SKM-1 (cell line): ENCODE results near the gene PARVA.
A peak's percentile ranks its signal among the peaks of the same experiment; 100 is the strongest.
"Not testable (repeated sequence)": the region's sequence is repeated elsewhere in the genome, so short reads cannot be mapped to it uniquely, and the experiment has no call there.

Experiments used
- DNase-seq: peaks from one replicate; lab custom pipeline; 2025; ENCODE audit not compliant: unreplicated experiment; lab: John Stamatoyannopoulos, UW

Gene PARVA, protein sequence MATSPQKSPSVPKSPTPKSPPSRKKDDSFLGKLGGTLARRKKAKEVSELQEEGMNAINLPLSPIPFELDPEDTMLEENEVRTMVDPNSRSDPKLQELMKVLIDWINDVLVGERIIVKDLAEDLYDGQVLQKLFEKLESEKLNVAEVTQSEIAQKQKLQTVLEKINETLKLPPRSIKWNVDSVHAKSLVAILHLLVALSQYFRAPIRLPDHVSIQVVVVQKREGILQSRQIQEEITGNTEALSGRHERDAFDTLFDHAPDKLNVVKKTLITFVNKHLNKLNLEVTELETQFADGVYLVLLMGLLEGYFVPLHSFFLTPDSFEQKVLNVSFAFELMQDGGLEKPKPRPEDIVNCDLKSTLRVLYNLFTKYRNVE

DNA sequence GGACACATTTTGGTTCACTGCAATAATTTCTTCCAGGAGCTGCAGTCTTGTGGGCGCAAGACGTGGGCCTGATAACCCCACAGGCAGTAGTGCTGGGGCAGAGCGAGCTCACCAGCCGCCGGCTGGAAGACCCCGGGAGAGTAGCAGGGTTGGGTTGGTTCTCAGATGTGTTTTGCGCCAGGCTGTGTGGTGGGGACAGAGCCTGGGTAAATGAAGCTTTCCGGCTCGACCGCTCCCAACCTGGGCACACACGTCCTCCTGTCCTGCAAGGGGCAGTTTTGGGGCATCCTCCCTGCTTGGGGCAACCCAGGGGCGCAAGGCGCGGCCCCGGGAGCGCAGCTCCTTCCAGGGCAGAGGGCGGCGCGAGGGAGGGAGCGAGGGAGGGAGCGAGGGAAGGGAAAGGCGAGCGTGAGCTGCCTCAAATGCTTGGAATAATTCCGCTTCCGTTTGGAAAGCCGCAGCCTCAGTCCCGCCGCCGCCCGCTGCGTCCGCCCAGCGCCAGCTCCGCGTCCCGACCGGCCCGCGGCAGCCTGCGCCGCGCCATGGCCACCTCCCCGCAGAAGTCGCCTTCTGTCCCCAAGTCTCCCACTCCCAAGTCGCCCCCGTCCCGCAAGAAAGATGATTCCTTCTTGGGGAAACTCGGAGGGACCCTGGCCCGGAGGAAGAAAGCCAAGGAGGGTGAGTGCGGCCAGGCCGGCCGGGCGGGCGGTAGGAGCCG, at the start of gene PARVA:
PARVA (plus strand) TSS at position 466 of the 718 bp plus-strand sequence; CDS start at position 543, 77 bp downstream.
- DNase-seq: no peak

DNA sequence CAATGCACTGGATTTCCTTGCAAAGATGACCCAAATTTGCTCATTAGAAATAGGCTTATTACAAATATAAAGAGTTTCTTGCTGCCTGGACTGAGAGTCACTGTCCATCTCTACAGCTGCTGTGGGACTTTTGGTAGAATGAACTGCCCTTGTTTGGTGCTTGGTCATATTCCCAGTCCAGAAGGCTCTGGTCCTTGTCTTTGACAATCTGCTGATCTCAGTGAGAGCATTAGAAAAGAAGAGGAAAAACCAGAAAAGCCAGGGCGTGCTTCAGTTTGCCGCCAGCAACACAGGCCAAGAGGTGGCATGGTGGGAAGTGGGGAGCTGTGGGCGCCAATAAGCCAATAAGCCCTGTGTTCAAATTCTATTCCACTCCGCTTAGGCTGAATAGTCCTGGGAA, 48.2 kb upstream of the PARVA start:
- DNase-seq: no peak

DNA sequence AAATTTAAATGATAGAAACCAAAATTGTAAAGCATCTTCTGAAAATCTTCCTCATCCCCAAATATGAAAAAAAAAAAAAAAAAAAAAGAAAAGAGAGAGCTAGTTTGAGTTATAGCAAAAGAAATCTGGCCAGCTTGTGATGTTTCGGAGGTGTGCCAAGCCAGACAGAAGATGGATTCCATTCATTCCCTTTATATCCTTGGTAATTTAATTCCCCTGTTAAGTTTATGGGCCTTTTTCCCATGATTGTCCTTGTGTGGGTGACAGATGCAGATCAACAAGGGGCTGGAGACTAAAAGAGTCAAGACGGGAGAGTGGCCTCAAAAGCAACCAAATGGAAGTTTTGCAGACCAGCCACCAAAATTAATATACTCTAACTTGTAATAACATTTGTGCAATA, 47.6 kb upstream of the PARVA start:
- DNase-seq: no peak

DNA sequence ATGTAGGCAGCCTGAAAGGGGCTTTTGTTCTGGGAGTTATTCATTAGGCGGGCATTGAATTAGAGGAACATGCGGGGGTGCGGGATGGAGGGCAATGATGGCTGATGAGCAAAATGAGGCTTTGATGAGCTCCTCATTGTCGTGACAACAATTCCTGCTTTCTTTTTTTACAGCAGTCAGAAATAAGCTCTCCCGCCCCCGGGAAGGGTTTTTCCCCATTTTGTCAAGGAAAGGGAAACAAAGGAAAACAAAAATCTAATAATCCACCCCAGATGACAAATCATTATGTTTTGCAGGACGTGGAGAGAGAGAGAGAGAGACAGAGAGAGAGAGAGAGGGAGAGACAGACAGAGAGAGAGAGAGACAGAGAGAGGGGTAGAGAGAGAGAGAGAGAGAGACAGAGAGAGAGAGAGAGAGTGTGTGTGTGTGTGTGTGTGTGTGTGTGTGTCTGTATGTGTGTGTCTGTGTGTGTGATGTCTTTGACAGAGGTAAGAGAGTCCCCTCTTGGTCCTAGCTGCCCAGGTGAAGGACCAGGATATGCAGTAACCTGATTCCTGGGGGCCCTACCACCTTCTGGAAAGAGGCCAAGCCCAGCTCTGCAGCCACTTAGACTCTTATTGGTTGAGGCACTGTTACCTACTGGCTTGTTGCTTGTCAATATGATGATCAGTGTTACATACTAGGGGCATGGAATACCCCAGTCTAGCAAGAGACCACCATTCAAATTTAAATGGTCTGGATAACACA, 46.7 kb upstream of the PARVA start:
- no peak for DNase-seq

DNA sequence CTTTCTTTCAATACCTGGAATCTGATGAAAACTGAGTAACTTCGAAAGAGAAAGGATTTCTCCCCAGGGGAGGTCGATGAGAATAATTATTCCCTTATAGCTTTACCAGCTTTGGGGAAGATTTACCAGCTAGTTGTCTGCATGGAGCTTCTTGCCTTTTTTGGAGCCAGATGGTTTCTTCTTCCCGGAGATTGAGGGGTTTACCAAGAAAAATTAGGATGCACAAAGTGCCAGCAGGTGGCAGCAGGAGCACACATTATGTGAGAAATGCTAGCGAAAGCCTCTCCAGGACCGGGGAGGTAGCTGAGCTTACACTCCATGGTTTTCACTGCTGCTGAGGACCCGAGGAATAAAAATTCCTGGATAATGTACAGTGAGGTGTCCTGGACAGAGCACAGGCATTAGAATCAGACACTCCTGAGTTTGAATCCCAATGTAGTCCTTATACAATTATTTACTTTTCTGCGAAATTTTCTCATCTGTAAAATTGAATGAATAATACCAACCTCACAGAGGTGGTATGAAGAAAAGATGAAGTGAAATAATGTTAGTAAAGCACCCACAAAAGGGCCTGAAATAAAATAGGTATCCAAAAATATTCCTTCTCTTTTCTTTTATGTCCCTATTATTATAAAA, 46.0 kb upstream of the PARVA start:
- peak; percentile 36 for DNase-seq

DNA sequence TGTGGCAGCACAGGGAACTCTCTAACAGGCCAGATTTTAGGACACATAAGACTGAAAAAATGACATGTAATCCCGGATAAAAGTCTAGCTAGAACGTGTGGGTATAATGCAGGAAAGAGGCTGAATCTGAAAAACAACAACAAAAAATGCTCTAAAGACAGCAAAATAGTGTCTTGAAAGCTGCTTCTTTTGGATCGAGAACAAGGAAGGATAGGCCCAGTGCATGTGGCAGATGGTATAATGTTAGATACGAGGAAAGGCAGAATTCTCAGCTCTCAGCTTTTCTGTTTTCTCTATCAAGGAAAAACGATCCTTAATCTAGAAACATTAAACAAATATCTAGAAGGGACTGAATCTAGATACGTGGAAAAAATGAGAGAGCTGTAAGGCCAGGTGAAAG, 33.8 kb upstream of the PARVA start:
- no peak for DNase-seq

DNA sequence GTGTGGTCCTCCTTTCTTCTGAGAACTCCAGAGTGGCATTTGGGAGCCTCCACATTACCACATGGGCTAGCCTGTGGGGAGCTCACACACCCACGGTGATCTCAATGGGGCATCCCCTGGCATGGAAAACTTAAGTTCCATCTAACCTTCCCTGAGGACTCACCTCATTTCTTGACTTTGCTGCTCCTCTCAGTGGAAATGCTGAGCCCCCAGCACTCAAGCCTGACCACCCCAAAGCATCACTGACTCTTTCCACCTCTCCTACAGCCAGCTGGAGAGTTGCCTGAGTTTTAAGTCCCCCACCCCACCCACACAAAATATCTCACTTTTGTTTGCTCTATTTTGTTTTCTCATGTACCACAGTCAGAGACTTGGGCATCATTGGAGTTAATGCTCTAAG, 23.8 kb upstream of the PARVA start:
- DNase-seq: no peak

DNA sequence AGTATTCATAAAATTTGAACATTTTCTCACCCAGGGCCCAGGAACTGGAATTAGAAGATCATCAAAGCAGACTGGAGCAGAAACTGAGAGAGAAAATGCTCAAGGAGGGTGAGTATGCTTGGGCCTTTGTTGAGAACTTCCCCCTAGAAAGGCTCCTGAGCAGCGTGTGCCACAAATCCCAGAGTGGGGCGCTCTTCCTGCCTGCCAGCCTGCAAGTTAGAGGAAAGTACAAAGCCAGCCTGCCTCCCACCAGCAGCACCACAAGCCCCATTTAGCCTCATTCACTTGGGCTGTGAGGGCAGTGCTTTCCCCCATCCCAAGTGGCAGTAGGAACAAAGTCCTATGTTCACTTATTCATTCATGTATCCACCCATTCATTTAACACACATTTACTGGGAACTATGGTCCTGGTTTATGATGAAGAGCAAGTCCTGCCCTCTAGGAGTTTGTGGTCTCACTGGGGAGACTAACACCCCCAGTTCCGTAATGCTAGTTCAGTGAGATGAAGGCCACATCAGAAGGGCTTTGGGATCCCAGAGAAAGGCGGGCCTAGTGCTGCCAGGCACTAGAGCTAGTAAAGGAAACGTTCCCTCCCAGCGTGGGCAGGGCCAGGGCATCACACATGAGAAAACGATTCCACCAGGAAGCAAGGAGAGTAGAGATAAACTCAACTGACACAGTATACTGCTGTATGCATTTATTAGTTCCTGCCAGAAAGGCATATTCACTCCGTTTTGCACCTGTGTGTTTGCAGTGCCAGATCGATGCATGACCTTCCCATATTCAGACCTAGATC, 22.4 kb upstream of the PARVA start:
- DNase-seq: no peak

DNA sequence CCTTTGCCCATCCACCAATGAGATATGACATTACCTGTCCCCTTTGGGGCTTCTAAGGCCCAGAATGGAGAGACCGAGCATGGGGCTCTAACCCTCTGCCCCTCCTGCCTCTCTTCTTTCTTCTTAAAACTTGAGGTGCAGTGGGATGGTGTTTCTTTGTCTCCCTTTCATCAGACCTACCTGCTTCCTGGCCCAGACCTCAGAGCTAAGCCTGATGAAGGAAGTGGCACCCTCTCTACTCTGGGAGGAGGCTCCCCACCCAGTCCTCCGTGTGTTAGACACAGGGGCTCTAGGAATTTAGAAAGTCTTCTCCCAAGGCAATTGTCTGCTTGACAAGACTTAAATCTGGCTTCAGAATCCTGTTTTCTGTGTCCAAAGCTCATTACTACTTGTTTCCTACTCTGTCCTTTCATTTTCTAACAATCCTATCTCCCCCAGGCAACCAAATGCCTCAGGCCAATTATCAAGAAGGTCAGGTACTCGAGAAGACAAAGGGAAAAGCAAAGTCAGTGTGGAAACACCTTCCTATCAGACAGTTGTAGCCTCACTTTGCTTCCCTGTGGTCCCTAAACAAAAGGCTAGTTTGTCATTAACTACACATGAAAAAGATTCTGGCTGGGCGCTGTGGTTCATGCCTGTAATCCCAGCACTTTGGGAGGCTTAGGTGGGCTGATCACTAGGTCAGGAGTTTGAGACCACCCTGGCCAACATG, 20.3 kb upstream of the PARVA start:
- DNase-seq: no peak

DNA sequence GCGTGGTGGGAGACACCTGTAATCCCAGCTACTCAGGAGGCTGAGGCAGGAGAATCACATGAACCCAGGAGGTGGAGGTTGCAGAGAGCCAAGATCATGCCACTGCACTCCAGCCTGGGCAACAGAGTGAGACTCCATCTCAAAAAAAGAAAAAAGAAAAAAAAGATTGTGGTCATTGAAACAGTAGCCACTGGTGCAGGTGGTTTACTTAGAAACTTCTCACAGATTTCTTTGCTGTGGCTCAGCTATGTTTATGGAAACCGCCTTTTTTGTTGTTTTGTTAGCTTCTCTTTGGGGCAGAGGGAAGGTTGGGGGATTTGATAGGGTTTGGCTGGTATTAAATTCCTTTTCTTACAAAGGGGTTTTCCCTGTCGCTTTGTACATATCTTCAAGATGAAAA, 19.7 kb upstream of the PARVA start:
- not testable (repeated sequence) for DNase-seq

DNA sequence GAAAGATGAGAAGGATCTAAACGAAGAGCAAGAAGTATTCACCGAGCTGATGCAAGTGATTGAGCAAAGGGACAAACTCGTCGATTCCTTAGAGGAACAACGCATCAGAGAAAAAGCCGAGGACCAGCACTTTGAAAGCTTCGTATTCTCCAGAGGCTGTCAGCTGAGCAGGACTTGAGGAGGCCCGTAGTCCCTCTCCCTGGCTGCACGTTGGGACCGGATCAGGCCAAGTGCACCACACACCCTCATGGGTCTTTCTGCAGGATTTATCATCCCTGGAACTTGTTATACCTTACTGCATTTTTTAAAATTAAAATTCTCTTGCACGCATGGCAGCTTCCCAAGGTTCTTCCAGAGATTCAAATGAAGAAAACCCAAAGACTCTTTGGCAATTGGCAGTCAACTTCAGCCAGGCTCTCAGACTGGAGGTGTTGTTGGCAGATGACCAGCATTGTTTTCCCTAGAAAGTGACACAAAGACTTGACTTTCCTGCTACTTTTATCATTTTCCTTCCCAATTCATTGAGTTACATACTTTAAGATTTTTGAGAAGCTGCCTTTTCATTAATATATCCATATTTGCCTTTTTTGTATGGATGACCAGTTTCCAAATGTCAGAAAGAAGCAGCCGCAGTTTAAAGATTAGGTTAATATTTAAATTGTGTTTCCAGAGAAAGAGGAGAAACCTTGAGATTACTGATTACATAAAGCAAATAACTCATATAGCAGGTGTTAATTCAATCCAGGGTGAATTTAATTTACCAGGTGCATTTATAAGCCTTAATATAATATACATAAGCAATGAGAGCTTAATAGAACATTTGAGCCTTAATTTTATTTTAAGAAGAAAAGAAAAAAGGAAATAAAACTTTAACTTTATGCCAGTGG, 18.8 kb upstream of the PARVA start:
- no peak for DNase-seq

DNA sequence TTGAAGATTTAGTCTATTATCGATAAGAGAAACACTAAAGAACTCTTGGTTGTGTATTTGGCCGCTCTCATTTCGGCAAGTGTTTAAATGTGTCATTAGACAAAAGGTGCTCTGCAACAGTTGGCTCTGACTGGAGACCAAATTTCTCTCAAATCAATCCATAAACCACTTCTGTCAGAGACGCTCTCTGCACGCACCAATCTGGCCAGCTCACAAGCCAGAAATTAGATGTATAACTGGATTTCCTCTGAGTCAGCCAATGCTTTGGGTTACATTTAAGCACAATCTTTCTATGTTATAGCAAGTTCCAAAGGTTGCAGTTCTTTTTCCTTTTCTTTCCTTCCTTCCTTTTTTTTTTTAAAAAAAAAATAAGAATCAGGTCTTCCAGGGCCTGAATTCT, 17.6 kb upstream of the PARVA start:
- DNase-seq: no peak

DNA sequence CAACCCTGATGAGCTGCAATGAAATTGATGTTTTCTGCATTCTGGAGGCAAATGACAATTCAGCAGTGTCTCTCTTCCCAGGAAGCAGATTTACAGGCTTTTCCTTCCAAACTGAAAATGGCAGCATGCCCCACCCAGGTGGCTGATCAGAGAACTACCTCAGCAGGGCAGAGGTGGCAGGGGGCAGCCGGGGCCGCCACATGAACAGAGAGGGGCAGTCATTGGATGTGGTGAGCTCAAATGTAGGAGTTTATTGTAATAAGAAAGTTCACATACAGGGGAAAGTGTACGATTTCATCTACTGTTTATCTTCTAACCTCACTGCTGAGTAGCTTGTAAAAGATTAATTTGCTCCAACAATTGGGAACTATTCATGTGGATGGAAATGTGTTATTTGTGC, 15.7 kb upstream of the PARVA start:
- no peak for DNase-seq

DNA sequence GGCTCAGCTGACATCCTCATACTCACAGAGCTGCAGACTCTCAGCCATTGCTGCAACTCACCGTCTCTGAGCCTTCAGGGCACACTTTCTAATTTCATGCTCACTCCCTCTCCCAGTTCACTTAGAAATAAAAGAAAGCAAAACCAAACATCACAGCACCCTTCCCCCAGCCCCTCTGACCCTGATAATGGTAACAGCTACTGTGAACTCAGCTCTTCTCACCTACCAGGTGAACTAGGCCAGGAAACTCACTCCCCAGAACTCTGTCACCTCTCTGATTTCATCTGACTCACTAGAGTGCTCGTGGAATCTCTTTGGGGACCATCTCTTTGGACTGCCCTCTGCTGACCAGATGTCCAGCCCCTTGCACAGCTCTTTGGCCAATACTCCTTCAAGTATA, 14.5 kb upstream of the PARVA start:
- no peak for DNase-seq

DNA sequence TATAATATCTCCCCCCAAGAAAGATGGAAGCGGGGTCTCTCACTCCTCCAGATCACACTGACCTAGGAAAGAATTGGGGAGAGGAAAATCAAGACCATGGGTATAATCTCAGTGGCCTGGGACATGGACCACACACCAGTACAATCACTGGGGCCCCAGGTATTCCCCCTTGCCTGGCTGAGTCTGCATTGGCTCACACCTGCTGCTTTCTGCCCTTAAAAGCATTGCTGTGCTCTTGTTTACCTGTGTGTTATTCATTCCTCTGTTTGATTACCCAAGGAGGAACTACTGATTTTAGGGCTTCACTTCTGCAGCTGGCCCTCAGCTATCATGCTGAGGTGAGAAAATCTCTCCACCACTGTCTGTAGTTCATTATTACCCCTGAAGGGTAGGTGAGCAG, 14.0 kb upstream of the PARVA start:
- no peak for DNase-seq

DNA sequence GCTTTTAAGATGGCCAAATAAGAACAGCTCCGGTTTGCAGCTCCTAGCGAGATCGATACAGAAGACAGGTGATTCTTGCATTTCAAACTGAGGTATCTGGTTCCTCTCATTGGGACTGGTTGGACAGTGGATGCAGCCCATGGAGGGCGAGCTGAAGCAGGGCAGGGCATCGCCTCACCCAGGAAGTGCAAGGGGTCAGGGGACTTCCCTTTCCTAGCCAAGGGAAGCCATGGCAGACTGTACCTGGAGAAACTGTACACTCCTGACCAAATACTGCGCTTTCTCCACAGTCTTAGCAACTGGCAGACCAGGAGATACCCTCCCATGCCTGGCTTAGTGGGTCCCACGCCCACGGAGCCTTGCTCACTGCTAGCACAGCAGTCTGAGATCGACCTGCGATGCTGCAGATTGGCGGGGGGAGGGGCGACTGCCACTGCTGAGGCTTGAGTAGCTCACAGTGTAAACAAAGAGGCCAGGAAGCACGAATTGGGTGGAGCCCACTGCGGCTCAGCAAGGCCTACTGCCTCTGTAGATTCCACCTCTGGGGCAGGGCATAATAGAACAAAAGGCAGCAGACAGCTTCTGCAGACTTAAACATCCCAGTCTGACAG, 11.3 kb upstream of the PARVA start:
- not testable (repeated sequence) for DNase-seq

DNA sequence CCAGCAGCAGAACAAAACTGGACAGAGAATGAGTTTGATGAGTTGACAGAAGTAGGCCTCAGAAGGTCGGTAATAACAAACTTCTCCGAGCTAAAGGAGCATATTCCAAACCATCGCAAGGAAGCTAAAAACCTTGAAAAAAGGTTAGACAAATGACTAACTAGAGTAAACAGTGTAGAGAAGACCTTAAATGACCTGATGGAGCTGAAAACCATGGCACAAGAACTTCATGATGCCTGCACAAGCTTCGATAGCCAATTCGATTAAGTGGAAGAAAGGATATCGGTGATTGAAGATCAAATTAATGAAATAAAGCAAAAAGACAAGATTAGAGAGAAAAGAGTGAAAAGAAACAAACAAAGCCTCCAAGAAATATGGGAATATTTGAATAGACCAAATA, 10.3 kb upstream of the PARVA start:
- DNase-seq: not testable (repeated sequence)

DNA sequence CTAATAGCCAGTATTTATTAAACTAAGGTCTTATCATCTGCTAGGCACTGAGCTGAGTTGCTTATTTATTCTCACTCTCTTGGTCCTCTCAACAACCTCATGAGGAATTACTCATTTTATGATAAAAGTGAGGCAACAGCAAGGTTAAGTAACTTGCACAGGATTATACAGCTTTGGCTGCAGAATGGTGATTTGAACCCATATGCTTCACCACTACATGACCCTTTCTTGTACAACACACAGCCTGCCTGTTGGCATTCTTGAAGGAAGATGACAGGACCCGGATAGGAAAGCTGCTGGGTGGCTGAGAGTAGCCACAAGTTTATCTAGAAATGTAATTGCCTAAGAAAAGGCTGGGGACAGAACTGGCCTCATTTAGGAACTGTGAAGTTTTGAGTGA, 5.3 kb upstream of the PARVA start:
- DNase-seq: no peak

DNA sequence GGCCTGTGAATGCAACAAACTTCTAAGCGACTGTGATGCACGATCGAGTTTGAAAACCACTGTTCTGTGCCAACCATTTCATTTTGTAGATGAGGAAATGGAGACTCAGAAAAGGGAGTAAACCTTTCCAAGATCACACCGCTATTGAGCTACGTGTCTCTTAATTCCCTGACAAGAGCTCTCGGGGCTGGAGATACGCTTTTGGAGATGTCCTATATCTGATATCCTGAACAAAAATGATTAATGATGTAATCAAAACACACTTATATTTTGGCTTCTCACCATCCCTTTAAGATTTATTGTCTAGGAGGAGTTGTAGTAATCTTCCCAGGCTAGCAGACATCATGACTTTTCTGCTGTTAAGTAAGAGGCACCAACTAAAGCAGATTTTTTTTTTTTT, 1.7 kb upstream of the PARVA start:
- no peak for DNase-seq
